Measurements from ENCODE around the gene MXI1.

Gene MXI1

DNA sequence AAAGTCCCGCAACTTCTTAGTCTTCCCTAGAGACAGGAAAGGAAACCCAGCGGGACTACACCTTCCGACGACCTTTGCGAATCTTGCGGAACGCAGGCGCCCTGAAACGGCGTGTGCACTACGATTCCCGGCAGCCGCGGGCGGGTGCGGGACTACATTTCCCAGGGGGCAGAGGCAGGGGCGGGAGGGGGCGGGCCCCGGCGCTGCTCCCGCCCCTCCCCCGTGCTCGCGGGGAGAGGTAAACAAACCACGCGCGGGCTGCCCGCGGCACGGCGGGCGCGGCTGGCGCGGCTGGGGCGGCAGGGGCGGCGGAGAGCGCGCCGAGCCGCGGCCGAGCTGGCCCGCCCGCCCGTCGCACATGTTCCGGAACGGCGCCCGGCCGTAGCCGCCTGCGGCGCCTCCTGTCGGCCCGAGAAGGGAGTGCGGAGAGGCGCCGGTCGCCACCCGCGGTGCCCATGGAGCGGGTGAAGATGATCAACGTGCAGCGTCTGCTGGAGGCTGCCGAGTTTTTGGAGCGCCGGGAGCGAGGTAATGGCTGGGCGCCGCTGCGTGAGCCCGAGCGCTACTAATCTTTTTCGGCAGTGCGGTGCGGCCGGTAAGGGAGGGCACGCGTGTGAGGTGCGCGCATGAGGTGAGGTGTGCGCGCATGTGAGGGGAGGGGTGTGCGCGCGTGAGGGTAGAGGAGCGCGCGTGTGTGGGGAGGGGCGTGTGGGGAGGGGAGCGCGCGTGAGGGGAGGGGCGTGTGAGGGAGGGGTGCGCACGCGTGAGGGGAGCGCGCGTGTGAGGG lies 18.5 kb downstream of the MXI1 start:
- ChIA-PET CTCF (interaction anchor here (1.0 kb wide), 1 partner anchor 19 kb away, joined by 3 read pairs; no protein-coding TSS in a partner anchor), POLR2A (interaction anchor here (1.0 kb wide), 1 partner anchor 16 kb away, joined by 9 read pairs; no protein-coding TSS in a partner anchor)
- peak; percentile 90 for DNase-seq (ENCODE audit: extremely low spot score)
- TF ChIP-seq CTBP1 (IDR thresholded peaks at IDR 0.05; ENCODE audit: borderline replicate concordance): peak; percentile 67; the same call in 1 of the 2 replicates
- TF ChIP-seq FOXK2 (IDR thresholded peaks at IDR 0.05): no peak
- TF ChIP-seq PKNOX1 (IDR thresholded peaks at IDR 0.05): no peak
- peak; percentile 73; the same call in 1 of the 2 replicates for TF ChIP-seq TARDBP (IDR thresholded peaks at IDR 0.05)
- TF ChIP-seq HDGF (IDR thresholded peaks at IDR 0.05; ENCODE audit: borderline replicate concordance): no peak
- 0 out of 2 replicates have a peak, but pooled peaks have one; percentile 35 for TF ChIP-seq FOXM1 (IDR thresholded peaks at IDR 0.05; ENCODE audit: borderline replicate concordance)
- no peak for TF ChIP-seq LEF1 (IDR thresholded peaks at IDR 0.05; ENCODE audit: borderline replicate concordance)
- TF ChIP-seq ELF4 (IDR thresholded peaks at IDR 0.05): no peak
- TF ChIP-seq SP1 (IDR thresholded peaks at IDR 0.05): no peak

DNA sequence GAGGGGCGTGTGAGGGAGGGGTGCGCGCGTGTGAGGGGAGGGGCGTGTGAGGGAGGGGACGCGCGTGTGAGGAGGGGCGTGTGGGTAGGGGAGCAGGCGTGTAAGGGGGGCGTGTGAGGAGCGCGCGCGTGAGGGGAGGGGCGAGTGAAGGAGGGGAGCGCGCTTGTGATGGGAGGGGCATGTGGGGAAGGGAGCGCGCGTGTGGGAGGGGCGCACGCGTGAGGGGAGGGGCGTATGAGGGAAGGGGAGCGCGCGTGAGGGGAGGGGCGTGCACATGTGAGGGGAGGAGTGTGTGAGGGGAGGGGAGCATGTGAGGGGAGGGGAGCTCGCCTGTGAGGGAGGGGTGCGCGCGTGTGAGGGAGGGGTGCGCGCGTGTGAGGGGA lies 19.1 kb downstream of the MXI1 start:
- no peak for TF ChIP-seq ELF4 (IDR thresholded peaks at IDR 0.05)
- no peak for TF ChIP-seq FOXK2 (IDR thresholded peaks at IDR 0.05)
- TF ChIP-seq ARNT (IDR thresholded peaks at IDR 0.05): no peak
- TF ChIP-seq BHLHE40 (IDR thresholded peaks at IDR 0.05; ENCODE audit: borderline replicate concordance): no peak
- no peak for TF ChIP-seq HDGF (IDR thresholded peaks at IDR 0.05; ENCODE audit: borderline replicate concordance)
- no peak for TF ChIP-seq PKNOX1 (IDR thresholded peaks at IDR 0.05)
- no peak for TF ChIP-seq TARDBP (IDR thresholded peaks at IDR 0.05)
- TF ChIP-seq SP1 (IDR thresholded peaks at IDR 0.05): no peak
- no peak for TF ChIP-seq FOXA1 (IDR thresholded peaks at IDR 0.05)
- no peak for TF ChIP-seq ZNF384 (IDR thresholded peaks at IDR 0.05)
- no peak for TF ChIP-seq FOXM1 (IDR thresholded peaks at IDR 0.05; ENCODE audit: borderline replicate concordance)
- TF ChIP-seq SUZ12 (IDR thresholded peaks at IDR 0.05): no peak
- TF ChIP-seq LEF1 (IDR thresholded peaks at IDR 0.05; ENCODE audit: borderline replicate concordance): no peak
- no peak for TF ChIP-seq CTBP1 (IDR thresholded peaks at IDR 0.05; ENCODE audit: borderline replicate concordance)
- no peak for TF ChIP-seq L3MBTL2 (conservative IDR thresholded peaks at IDR 0.05)

DNA sequence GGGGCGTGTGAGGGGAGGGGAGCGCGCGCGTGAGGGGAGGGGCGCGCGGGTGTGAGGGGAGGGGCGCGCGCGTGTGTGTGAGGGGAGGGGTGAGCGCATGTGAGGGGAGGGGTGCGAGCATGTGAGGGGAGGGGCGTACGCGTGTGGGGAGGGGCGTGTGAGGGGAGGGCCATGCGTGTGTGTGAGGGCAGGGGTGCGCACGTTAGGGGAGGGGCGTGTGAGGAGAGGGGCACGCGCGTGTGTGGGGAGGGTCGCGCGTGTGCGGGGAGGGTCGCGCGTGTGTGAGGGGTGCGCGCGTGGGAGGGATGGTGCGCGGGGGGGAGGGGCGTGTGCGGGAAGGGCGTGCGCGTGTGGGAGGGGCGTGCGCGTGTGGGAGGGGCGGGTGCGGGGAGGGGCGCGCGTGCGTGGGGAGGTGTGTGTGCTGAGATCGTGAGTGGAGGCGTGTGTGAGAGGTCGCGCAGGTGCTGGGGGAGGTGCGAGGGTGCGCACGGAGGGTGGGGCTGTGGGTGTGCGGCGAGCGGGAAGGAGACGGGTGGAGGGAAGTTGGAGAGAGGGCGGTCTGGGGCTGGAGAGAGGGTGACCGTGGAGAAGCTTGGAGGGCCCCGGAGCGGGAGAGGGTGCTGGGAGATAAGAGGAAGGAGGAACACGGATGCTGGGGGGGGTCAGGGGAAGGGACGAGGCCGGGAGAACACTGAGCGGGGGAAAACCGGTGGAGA lies 19.7 kb downstream of the MXI1 start:
- ChIA-PET POLR2A (interaction anchor here (1.0 kb wide), 1 partner anchor 17 kb away, joined by 9 read pairs; no protein-coding TSS in a partner anchor), CTCF (interaction anchor here (1.0 kb wide), 1 partner anchor 20 kb away, joined by 3 read pairs; no protein-coding TSS in a partner anchor)
- DNase-seq (ENCODE audit: extremely low spot score): peak; percentile 84
- TF ChIP-seq HDGF (IDR thresholded peaks at IDR 0.05; ENCODE audit: borderline replicate concordance) (no peak), LEF1 (IDR thresholded peaks at IDR 0.05; ENCODE audit: borderline replicate concordance) (no peak), TARDBP (IDR thresholded peaks at IDR 0.05) (peak; percentile 87)

More for the DNA sequence above, 19.1 kb downstream of the MXI1 start:
- CTCF ChIA-PET: interaction anchor here (1.0 kb wide), 1 partner anchor 20 kb away, joined by 3 read pairs; no protein-coding TSS in a partner anchor
- POLR2A ChIA-PET: interaction anchor here (1.0 kb wide), 1 partner anchor 16 kb away, joined by 9 read pairs; no protein-coding TSS in a partner anchor
- DNase-seq (ENCODE audit: extremely low spot score): peak; percentile 85

GRCh38 chr10:110228066-110228465 lies 20.7 kb downstream of the MXI1 start:
- CTCF ChIA-PET: no interaction called here
- POLR2A ChIA-PET: no interaction called here
- TF ChIP-seq CTBP1 (IDR thresholded peaks at IDR 0.05; ENCODE audit: borderline replicate concordance): no peak
- no peak for TF ChIP-seq HDGF (IDR thresholded peaks at IDR 0.05; ENCODE audit: borderline replicate concordance)
- TF ChIP-seq ARNT (IDR thresholded peaks at IDR 0.05): no peak
- TF ChIP-seq TARDBP (IDR thresholded peaks at IDR 0.05): no peak
- TF ChIP-seq BHLHE40 (IDR thresholded peaks at IDR 0.05; ENCODE audit: borderline replicate concordance): no peak
- no peak for TF ChIP-seq L3MBTL2 (conservative IDR thresholded peaks at IDR 0.05)
- no peak for TF ChIP-seq FOXK2 (IDR thresholded peaks at IDR 0.05)
- TF ChIP-seq SP1 (IDR thresholded peaks at IDR 0.05): no peak
- no peak for TF ChIP-seq ZNF384 (IDR thresholded peaks at IDR 0.05)
- no peak for TF ChIP-seq PKNOX1 (IDR thresholded peaks at IDR 0.05)
- TF ChIP-seq FOXM1 (IDR thresholded peaks at IDR 0.05; ENCODE audit: borderline replicate concordance): no peak
- no peak for TF ChIP-seq NFRKB (IDR thresholded peaks at IDR 0.05)
- TF ChIP-seq SUZ12 (IDR thresholded peaks at IDR 0.05): no peak
- no peak for TF ChIP-seq LEF1 (IDR thresholded peaks at IDR 0.05; ENCODE audit: borderline replicate concordance)
- TF ChIP-seq FOXA1 (IDR thresholded peaks at IDR 0.05): no peak
- no peak for DNase-seq (ENCODE audit: extremely low spot score)

DNA sequence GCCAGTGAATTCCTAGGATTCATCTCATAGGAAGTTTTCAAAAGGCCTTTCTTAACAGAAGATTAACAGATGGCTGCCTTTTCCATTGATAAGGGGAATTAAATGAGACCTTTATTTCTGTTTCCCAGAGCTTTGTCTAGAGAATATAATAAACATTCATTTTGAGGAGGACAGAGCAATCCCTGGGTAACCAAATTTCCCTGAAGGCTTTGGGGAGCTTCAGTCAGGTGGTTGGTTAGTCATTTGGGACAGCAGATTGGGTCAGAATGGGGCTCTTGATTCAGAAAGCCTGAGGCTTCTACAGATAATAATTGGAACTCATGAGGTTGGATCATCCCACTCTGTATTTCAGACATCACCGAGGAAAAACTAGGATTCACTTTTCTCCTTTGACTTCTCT lies 21.8 kb downstream of the MXI1 start:
- ChIA-PET POLR2A (no interaction called here), CTCF (interaction anchor here (0.7 kb wide), 1 partner anchor 19 kb away, joined by 4 read pairs; no protein-coding TSS in a partner anchor)
- TF ChIP-seq BHLHE40 (IDR thresholded peaks at IDR 0.05; ENCODE audit: borderline replicate concordance) (no peak), HDGF (IDR thresholded peaks at IDR 0.05; ENCODE audit: borderline replicate concordance) (no peak), SUZ12 (IDR thresholded peaks at IDR 0.05) (no peak), ARNT (IDR thresholded peaks at IDR 0.05) (no peak), NFRKB (IDR thresholded peaks at IDR 0.05) (no peak), CTBP1 (IDR thresholded peaks at IDR 0.05; ENCODE audit: borderline replicate concordance) (no peak), FOXM1 (IDR thresholded peaks at IDR 0.05; ENCODE audit: borderline replicate concordance) (no peak), ZNF384 (IDR thresholded peaks at IDR 0.05) (no peak), PKNOX1 (IDR thresholded peaks at IDR 0.05) (no peak), SP1 (IDR thresholded peaks at IDR 0.05) (no peak), L3MBTL2 (conservative IDR thresholded peaks at IDR 0.05) (no peak), FOXK2 (IDR thresholded peaks at IDR 0.05) (no peak), TARDBP (IDR thresholded peaks at IDR 0.05) (no peak), FOXA1 (IDR thresholded peaks at IDR 0.05) (no peak), LEF1 (IDR thresholded peaks at IDR 0.05; ENCODE audit: borderline replicate concordance) (no peak), ELF4 (IDR thresholded peaks at IDR 0.05) (no peak)
- no peak for DNase-seq (ENCODE audit: extremely low spot score)
